ENCODE measurements around the gene CSF3. TPM values are rescaled to one million over a fixed set of nuclear protein-coding genes. Genes with fewer than 3 reads are reported as not detected.

CSF3 gene
- total and polyA plus RNA-seq, 2 of the 13 experiments (the other 11 are each of a cell fraction or from before 2014, with no cell fraction given): 0.09 TPM; not detected in 1

DNA sequence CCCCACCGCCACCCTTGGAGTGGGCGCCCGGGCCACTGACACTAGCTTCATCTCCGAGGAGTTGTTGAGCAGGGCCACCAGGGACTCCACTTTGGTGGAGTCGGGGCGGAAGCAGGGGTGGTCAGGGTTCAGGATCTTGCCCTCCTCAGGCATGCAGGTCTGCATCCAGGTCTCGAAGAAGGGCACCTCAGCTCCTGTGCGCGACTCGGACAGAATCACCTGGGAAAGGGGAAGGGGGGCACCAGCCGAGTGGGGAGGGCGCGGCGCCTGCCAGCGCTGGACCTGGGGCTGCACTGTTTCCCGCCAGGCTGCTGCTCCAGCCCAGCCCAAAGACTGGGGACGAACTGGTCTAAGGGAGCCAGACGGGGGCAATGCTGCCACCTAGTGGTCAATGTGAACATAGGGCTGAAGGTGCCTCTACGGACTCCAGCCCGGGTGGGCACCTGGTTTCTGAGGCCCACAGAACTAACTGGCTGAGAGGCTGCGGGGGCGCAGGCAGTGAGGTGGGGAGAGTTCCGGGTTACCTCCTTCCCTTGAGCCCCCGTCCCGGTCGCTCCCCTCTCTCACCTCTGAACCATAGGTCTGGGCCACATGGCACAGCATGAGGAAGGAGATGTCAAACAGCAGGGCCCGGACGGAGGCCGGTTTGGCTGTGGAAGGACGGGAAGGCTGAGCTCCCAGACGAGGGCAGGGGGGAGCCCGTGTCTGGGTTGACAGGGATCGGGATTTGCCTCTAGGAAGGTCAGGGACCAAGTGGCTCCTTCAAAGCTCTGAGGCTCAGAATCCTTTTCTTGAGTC lies 11.8 kb downstream of the CSF3 start (continued):
- TF ChIP-seq, protein P1, sequence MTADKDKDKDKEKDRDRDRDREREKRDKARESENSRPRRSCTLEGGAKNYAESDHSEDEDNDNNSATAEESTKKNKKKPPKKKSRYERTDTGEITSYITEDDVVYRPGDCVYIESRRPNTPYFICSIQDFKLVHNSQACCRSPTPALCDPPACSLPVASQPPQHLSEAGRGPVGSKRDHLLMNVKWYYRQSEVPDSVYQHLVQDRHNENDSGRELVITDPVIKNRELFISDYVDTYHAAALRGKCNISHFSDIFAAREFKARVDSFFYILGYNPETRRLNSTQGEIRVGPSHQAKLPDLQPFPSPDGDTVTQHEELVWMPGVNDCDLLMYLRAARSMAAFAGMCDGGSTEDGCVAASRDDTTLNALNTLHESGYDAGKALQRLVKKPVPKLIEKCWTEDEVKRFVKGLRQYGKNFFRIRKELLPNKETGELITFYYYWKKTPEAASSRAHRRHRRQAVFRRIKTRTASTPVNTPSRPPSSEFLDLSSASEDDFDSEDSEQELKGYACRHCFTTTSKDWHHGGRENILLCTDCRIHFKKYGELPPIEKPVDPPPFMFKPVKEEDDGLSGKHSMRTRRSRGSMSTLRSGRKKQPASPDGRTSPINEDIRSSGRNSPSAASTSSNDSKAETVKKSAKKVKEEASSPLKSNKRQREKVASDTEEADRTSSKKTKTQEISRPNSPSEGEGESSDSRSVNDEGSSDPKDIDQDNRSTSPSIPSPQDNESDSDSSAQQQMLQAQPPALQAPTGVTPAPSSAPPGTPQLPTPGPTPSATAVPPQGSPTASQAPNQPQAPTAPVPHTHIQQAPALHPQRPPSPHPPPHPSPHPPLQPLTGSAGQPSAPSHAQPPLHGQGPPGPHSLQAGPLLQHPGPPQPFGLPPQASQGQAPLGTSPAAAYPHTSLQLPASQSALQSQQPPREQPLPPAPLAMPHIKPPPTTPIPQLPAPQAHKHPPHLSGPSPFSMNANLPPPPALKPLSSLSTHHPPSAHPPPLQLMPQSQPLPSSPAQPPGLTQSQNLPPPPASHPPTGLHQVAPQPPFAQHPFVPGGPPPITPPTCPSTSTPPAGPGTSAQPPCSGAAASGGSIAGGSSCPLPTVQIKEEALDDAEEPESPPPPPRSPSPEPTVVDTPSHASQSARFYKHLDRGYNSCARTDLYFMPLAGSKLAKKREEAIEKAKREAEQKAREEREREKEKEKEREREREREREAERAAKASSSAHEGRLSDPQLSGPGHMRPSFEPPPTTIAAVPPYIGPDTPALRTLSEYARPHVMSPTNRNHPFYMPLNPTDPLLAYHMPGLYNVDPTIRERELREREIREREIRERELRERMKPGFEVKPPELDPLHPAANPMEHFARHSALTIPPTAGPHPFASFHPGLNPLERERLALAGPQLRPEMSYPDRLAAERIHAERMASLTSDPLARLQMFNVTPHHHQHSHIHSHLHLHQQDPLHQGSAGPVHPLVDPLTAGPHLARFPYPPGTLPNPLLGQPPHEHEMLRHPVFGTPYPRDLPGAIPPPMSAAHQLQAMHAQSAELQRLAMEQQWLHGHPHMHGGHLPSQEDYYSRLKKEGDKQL (CRISPR knock-in tag; IDR thresholded peaks at IDR 0.05; ENCODE audit: low read depth): no peak
- no peak for TF ChIP-seq AHDC1 (CRISPR knock-in tag; IDR thresholded peaks at IDR 0.05; ENCODE audit: borderline replicate concordance)
- no peak for TF ChIP-seq FOXC1 (CRISPR knock-in tag; IDR thresholded peaks at IDR 0.05; ENCODE audit: borderline replicate concordance)
- no peak for TF ChIP-seq HHEX (CRISPR knock-in tag; IDR thresholded peaks at IDR 0.05)
- TF ChIP-seq ZBTB40 (IDR thresholded peaks at IDR 0.05): no peak
- TF ChIP-seq ZBTB40 (CRISPR knock-in tag; IDR thresholded peaks at IDR 0.05): no peak
- no peak for TF ChIP-seq SRSF9 (IDR thresholded peaks at IDR 0.05; ENCODE audit: borderline replicate concordance, insufficient read depth, low read depth, low read length, poor library complexity, severe bottlenecking)

Data from HepG2 (cell line).